GM12892 (cell line): ENCODE results near the gene PIK3CB.

Source experiments
- DNase-seq: peaks from one replicate; pipeline ENCODE4 v3.0.0; 2011; ENCODE audit not compliant: insufficient read length
- FAIRE-seq: peaks from 2 replicates; lab custom pipeline; 2011; peaks lifted over from hg19 to GRCh38; lab: Jason Lieb, UNC
- POLR2A ChIP-seq: IDR thresholded peaks from 2 replicates; pipeline ENCODE4 v1.6.1; 2011; ENCODE audit warnings: low read depth, low read length, control low read depth
- POLR2AphosphoS5 ChIP-seq: IDR thresholded peaks from 2 replicates; pipeline ENCODE4 v1.6.1; 2011; ENCODE audit warnings: low read depth, low read length, control low read depth
- TAF1 ChIP-seq: IDR thresholded peaks from 2 replicates; pipeline ENCODE4 v1.6.1; 2011; ENCODE audit warnings: low read depth, mild to moderate bottlenecking, control low read depth, low read length, borderline replicate concordance

Gene PIK3CB

GRCh38 chr3:138718849-138719248 is 115.9 kb downstream of the PIK3CB start:
- FAIRE-seq: no peak
- no peak for TF ChIP-seq TAF1
- no peak for TF ChIP-seq POLR2AphosphoS5
- no peak for TF ChIP-seq POLR2A
- DNase-seq: no peak

- FAIRE-seq: no peak
- TF ChIP-seq TAF1 (no peak), POLR2AphosphoS5 (no peak), POLR2A (no peak)
- no peak for DNase-seq
These were observed 117.4 kb downstream of the PIK3CB start for GRCh38 chr3:138717348-138717747.

GRCh38 chr3:138712086-138712485 is 122.6 kb downstream of the PIK3CB start:
- FAIRE-seq: no peak
- no peak for TF ChIP-seq POLR2A
- TF ChIP-seq POLR2AphosphoS5: no peak
- DNase-seq: no peak

- DNase-seq (no peak), FAIRE-seq (no peak)
- no peak for TF ChIP-seq POLR2A
- TF ChIP-seq POLR2AphosphoS5: no peak
- TF ChIP-seq TAF1: no peak
These were observed 129.1 kb downstream of the PIK3CB start for GRCh38 chr3:138705675-138706074.

GRCh38 chr3:138696666-138697370 is 137.9 kb downstream of the PIK3CB start:
- no peak for DNase-seq
- no peak for TF ChIP-seq TAF1
- no peak for TF ChIP-seq POLR2AphosphoS5
- TF ChIP-seq POLR2A: no peak
- no peak for FAIRE-seq

GRCh38 chr3:138694287-138695007 is 140.3 kb downstream of the PIK3CB start:
- FAIRE-seq: no peak
- TF ChIP-seq POLR2A: no peak
- no peak for TF ChIP-seq TAF1
- no peak for TF ChIP-seq POLR2AphosphoS5
- no peak for DNase-seq

GRCh38 chr3:138692152-138692551 is 142.6 kb downstream of the PIK3CB start:
- no peak for DNase-seq
- TF ChIP-seq TAF1 (no peak), POLR2AphosphoS5 (no peak), POLR2A (no peak)
- no peak for FAIRE-seq

- FAIRE-seq (no peak), DNase-seq (no peak)
- TF ChIP-seq POLR2A: no peak
- no peak for TF ChIP-seq TAF1
- no peak for TF ChIP-seq POLR2AphosphoS5
These were observed 143.4 kb downstream of the PIK3CB start for GRCh38 chr3:138691351-138691750.

- FAIRE-seq (no peak), DNase-seq (no peak)
- no peak for TF ChIP-seq POLR2AphosphoS5
- TF ChIP-seq POLR2A: no peak
- TF ChIP-seq TAF1: no peak
These were observed 144.7 kb downstream of the PIK3CB start for GRCh38 chr3:138690036-138690435.

GRCh38 chr3:138688871-138689299 is 145.8 kb downstream of the PIK3CB start:
- no peak for TF ChIP-seq POLR2A
- TF ChIP-seq POLR2AphosphoS5: no peak
- TF ChIP-seq TAF1: no peak
- DNase-seq (no peak), FAIRE-seq (peak; percentile 24)

- DNase-seq (no peak), FAIRE-seq (peak; percentile 70)
- no peak for TF ChIP-seq POLR2A
- no peak for TF ChIP-seq TAF1
- TF ChIP-seq POLR2AphosphoS5: no peak
These were observed 147.5 kb downstream of the PIK3CB start for GRCh38 chr3:138687236-138687635.
